Activated CD8-positive, alpha-beta memory T cell treated with anti-CD3 and anti-CD28 coated beads for 4 hours (primary cell): Measurements from ENCODE around the gene NUDT14.

Experiments
- DNase-seq, 2 donors: peaks; one replicate each; pipeline ENCODE4 v3.0.0-alpha.2; 2020; ENCODE audit warnings: low read depth in 2 of 2

NUDT14 gene

DNA sequence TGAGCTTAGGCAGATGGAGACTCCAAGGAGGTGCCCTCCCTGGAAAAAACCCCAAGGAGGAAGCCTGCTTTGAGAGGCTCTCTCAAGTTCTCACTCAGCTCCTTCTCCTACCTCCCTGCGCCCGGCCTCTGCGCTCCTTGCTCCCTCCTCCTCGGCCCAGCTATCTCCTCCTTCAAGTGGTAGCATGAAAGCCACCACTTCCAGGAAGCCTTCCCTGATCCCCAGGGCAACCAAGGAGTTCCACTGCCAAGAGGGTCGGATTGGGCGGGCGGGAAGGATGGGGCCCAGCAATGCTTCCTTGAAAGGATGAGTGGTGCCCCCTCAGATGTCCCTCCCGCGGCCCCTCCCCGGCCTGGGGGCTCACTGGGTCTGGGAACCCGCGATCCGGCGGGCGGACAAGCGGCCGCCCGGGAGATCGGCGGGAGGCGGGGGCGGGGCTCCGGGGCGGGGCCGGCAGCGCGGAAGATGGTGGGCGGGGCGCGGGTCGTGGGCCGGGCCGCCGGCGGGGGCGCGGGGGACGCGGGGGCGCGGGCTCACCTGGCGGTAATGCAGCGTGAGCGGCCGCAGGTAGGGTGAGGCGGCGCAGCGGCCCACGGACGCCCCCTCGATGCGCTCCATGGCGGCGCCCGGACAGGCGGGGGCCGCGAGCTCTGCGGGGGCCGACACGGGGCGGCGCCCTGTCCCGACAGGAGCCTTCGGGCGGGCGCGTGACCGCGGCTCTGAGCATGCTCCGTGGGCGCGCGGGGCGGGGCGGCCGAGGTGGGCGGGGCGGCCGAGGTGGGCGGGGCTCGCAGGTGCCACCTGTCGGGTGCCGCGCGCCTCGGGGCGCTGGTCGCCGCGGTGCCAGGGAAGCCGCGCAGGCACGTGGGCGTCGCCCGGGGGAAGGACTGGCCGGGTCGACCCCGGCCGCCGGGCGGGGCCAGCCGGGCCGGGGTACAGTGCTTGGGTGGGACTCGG lies at the start of gene NUDT14:
TSS of gene NUDT14 (minus strand) at position 721 of the 957 bp plus-strand sequence. CDS start at position 618, 103 bp downstream.
- DNase-seq: peak; percentile 62 to 76

DNA sequence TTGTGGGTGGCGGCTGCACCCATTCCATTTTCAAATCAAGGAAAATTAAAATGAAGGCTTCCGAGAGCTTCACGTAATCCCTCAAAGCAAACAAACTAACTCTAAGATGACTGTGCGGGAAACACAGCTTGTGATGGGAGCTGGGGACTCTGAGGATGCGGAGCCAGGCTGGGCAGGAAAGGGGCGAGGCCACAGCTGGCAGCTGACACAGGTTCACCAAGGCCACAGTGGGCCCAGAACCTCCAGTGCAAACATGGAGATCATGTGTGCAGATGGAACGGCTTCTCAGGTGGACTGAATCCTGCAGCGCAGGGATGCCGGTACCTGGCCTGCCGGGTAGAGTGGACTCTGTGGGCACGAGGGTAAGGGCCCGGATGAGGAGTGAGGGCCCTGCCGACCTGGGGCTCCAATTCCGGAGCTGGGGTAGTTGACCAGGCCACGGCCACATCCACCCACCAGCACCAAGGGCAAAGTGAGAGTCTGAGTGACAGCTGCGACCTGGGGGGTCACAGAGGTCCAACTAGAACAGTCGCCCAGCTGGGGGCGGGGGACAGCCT lies 48.1 kb upstream of the NUDT14 start:
- no peak for DNase-seq

DNA sequence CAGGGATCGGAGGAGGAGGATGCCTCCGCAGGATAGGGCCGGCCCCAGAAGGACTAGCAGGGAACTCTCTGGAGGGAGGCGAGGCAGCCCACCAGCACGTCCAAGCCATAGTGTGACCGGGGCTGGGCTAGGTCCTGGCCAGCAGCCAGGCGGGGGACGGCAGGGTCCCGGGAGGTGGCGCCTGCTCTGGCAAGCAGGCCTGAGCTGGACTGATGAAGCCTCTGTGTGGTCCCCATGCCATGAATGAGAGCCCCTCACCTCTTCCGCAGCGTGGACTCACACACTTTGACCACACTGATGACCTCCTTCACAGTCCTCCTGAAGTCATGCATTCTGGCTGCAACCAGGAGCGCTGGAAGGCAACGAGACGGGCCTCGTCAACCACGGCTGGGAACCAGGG lies 47.5 kb upstream of the NUDT14 start:
- no peak for DNase-seq

DNA sequence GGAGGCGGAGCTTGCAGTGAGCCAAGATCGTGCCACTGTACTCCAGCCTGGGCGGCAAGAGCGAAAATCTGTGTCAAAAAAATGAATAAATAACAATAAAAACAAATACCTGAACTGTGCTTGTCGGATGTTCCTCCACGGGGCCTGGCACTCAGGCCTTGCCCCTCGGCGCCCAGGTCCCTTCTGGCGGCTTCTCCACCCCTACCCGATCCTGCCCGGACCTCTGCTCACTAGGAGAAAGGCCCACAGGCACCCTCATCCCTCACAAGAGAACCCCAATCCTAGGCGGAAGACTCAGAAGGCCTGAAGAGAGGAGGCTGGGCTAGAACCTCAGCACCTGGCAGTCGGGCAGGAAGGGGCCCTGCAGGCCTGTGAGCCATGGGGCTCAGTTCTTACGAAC lies 46.2 kb upstream of the NUDT14 start:
- no peak for DNase-seq

DNA sequence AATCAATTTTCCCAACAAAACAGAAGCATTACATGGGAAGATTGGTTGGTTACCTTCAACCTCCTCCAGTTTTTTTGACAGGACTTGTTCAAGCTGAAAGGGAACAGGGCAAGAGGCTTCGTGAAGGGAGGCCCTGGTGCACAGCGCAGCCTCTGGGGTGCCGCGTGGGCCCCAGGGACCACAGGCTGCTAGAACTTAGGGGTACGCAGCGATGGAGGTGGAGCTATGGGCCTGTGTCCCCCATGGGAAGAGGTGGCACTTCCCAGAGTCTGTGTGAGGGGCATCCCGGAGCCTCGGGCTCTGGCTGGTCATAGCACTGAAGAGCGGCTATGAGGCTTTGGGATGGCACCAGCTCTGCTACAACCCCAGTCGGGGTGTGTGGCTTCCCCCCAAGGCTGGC lies 45.1 kb upstream of the NUDT14 start:
- DNase-seq: no peak

DNA sequence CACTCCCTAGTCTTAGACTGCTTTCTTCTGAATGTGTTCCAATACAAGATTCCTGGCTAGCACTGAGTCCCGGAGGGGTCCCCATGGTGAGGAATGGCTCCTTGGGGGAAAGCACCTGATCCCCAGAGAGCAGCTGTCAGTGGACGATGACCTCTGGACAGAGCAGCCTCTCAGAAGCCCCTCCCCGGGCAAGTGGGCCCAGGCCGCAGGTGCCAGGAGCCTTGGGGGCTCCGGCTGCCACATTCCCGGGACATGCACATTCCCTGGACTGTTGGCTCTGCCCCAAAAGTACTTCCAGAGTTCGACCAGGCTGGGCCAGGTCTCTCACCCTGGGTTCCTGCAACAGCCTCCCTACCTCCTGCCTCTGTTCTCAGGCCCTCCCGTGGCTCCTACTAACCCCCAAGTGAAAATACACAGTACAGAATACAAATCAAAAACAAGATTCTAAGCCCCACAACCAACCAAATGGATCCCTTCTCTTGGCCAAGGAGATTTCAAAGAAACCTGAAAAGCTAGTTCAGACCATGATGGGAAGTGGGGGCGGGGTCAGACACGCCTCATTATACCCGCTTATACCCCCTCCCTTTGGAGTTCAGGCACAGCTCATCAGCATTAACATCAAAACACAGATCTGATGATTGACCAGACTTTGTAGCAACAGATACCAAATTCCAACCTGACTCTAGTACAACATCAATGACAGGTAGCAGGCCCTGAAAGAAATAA lies 43.9 kb upstream of the NUDT14 start:
- no peak for DNase-seq

DNA sequence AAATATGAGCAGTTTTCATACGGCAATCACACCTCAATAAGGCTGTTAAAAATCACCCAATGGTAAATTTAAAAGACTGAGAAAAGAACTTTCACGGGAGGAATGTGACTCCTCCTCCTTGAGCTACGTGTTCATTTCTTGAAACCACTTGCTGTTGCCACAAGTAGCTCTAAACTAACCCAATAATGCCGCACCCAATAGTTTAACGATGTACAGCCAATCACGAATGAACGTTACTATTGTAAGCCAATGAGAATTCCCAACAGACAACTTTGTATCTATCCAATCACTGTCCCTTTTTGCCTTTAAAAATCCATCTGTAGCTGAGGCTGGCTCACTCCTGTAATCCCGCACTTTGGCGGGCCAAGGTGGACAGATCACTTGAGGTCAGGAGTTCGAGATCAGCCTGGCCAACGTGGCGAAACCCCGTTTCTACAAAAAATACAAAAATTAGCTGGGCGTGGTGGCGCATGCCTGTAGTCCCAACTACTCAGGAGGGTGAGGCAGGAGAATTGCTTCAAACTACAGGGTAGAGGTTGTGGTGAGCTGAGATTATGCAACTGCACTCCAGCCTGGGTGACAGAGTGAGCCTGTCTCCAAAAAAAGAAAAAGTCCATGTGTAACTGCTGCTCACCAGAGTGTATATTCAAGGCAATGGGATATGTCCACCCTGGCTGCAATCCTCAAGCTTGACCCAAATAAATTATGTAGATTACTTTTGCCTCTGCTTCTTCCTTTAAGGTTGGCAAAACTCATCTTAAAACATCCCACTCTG lies 42.8 kb upstream of the NUDT14 start:
- DNase-seq: no peak

DNA sequence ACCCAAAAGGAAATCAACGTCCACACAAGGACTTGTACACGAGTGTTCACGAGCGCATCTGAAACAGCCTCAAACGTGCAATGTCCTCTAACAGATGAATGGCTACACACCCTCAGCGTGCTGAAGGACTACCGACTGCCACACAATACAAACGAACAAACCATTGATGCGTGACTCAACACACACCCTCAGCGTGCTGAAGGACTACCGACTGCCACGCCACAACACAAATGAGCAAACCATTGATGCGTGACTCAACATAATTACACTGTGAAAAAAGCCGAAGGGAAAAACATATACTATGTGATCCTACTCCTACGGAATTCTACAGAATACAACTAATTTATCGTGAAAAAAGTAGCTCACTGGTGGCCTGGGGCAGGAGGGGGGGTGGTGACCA lies 42.1 kb upstream of the NUDT14 start:
- DNase-seq: no peak

DNA sequence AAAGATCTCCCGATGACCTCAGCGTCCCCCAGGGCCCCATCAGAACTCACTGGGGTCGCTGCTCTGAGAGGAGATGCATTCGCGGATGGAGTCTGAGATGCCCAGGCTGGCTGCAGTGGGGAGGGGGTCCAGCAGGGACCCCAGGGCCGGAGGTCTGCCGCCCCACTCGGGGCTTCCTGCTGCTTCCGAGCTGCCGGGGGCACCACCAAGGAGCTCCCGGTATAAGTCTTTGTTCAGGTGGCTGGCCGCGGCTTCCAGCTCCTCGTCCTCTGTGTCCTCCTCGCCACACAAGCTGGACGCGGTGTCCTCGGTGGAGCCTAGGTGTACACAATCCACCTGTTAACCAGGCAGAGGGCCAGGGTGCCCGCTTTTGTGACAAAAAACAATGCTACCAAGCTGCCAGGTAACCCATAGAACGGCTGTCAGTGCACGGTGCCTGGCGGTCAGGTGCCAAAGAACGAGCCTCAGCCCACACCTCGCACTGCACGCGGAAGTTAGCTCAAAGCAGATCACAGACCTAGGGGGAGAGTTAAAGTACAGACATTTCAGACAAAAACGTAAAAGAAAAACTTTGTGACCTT lies 40.6 kb upstream of the NUDT14 start:
- no peak for DNase-seq

DNA sequence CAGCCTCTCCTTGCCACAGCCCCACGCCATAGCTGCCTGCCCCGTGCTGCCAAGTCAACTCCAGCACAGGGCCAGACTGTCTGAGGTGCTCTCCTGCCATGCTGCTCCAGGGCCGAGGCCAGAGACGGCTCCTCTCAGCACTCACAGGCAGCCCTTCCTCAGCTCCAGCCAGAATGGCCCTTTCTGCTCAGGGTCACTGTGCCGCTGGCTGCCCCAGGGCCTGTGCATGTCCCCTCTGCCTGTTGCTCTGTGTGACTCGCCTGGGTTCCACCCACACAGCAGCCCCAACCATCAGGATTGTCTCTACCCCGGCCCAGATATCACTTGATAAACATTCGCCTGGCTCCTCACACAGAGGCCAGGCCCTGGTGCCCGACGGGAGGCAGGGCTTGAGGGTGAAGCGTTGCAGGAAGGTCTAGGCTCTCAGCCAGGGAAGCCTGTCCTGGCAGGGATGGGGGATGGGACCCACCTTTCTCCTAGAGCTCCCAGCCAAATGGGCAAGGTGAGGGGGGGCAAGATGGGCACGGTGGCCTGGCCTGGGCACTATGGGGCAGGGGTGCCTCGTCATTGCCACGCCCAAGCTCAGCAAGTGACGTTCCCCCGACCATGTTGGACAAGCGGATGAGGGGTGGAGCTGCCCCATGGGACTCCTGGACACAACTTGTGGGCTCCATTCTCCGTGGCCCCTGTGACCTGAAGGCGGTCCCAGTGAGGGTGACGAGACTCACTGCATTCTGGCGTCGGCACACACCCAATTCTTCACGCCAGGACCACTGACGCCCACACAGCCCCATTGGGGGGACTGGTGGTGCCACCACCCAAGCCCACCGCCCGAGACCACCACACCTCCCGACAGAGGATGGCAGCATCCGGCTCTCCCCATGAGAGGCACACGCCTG lies 39.8 kb upstream of the NUDT14 start:
- DNase-seq: no peak

DNA sequence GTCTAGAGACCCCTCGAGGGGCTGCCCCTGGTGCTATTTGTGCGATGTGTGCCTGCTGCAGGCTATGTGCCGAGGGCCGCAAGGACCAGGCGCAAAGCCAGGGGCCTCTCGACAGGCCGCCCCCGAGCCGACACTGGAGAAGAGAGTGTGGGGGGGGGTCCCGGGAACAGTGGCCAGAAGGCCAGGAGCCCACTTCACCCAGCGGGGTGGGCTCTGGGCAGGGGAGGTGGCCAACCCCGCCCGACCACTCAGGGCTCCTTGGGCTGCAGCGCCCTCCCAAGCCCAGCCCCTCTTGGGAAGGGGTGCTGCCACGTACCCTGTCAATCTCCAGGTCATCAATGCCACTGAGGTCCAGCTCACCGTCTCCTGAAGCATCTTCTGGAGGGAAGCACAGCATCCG lies 38.6 kb upstream of the NUDT14 start:
- no peak for DNase-seq

DNA sequence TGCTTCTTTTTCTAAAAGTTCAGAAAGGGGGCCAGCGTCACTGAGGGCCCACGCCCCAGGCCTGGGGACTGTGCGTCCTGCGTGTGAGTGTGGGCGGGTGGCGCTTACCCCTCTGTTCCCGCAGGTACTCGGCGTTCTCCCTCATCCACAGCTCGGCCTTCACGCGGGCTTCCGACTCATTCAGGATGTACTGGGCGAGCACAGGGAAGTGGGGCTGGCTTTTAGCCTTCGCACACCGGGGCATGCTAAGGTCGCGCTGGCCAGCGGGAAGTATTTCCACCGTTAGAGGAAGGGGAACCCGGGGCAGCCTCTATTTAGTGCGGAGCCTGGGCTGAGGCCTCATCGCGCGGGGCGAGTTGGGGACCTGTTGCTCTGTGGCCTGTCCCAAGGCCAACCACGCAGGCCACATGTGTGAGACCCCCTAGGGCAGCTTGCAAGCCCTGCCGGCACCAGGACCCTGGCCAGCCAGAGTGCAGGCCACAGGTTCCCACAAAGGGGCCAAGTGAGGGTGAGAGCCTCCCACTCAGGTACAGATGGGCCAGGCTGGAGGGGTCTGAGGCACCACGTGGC lies 38.0 kb upstream of the NUDT14 start:
- no peak for DNase-seq

DNA sequence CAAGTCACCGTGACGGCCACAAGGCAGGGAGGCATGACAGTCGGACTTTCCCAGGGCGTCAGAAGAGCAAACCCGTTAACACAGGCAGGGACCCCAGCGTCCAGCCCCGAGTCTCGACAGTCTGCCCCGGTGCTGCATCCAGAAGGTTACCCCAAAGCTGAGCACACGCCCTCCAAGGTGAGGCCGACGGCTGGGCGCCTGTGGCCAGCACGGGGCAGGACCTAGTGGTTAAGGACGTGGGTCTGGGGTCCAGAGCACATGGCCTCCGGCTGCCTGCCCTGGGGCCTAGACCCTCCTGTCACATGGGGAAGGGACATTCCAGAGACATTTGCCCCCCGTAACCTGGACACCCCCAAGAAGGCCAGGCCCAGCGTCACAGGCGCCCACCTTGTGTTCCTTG lies 37.5 kb upstream of the NUDT14 start:
- DNase-seq: no peak

DNA sequence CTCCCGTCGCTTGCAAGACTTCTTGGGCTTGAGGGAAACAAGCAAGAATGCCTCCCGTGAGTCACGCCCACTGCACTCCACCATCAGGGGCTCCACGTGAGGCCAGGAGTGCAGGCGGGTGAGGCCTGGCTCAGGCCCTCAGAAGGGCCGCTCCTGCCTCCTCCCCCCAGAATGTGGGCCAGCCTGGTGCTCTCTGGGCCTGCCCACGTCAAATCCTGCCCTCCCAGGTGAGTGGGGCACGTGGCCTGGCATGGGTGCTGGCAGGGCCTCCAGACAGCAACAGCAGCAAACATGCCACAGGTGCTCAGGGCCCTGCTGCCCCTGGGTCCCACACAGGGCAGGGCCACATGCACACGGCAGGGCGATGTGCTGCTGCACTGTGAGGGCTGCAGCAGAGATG lies 36.7 kb upstream of the NUDT14 start:
- no peak for DNase-seq

DNA sequence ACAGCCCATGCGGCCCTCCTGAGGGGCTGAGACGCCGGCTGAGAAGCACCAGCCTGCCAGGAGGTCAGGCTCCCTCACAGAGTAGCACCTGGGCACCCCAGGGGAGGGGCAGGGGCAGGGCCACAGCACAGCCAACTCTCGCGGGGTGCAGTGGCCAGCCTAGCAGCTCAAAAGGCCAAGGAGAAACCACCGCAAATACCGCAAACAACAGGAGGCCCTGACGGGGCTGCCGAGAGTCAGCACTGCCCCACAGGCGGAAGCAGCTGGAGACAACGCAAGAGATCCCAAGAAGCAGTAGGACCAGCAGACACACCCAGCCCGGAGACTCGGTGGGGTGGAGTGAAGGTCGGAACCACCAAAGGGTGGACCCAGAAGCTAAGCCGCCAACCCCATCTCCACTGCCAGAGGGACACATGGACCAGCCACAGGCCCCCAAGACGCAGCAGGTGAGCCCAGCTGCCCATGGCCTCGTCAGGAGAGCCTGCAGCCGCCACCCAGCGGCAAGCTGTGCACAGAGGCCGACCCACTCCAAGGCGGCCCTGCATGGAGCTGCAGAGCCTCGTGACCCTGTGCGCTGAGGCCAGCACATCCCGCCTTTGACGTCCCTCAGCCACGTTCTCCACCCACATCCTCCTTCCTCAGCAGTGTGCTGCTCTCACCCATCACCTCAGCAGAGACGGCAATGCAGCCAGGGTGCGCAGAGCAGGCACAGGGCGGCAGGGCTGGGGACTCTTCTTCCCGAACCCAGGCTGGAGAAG lies 35.6 kb upstream of the NUDT14 start:
- DNase-seq: no peak

DNA sequence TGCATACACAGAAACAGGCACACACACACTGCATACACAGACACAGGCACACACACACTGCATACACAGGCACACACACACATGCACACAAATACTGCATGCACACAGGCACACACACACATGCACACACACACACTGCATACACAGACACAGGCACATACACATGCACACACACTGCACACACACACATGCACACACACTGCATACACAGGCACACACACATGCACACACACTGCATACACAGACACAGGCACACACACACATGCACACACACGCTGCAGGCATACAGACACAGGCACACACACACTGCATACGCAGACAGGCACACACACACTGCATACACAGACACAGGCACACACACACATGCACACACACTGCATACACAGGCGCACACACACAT lies 34.5 kb upstream of the NUDT14 start:
- no peak for DNase-seq

DNA sequence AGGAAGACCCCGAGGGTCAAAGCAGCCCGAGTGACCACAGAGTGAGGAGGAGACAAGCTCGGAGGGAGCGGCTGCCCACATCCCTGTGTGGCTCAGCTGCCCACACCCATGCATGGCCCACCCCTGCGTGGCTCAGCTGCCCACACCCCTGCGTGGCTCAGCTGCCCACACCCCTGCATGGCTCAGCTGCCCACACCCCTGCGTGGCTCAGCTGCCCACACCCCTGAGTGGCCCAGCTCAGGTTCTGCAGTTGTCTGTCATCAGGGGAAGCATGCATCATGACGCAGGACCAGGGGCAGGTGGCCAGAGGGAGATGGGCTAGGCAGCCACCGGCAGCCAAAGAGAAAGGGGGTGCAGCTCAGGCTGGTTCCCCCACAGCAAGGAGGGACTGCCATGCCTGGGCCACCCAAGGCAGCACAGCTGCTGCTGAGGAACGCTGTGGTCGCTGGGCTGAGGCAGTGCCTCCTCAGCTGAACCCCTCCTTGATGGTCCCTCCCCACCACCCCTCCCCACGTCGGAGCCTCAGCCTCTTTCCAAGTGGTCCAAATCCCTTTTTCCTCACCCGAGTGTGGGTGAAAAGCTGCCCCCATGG lies 33.3 kb upstream of the NUDT14 start:
- no peak for DNase-seq

DNA sequence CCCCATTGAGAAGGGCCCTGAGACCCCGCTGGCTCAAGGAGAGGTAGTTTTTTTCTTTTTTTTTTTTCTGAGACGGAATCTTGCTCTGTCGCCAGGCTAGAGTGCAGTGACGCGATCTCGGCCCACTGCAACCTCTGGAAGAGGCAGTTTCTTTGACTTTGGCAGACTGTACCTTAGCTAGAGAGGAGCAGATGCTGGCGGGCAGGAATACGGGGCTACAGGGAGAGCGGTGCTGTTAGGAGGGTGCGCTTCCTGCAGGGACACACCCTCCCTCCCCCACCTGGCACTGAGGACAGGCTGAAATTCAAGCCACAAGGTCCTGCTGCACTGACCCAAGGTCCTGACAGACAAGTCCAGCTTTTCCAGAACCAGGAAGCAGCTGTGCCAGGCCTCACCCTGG lies 32.2 kb upstream of the NUDT14 start:
- no peak for DNase-seq
